Astrocyte (in vitro differentiated cells and primary cell): ENCODE data around the gene ECHS1. TPM values are rescaled to one million over a fixed set of nuclear protein-coding genes. Genes with fewer than 3 reads are reported as not detected.
"Not testable (repeated sequence)": the region's sequence is repeated elsewhere in the genome, so short reads cannot be mapped to it uniquely, and the experiment has no call there.

Source experiments
- DNase-seq: peaks from one replicate; pipeline ENCODE4 v3.0.0-alpha.2; 2010; ENCODE audit warnings: low read depth
- FAIRE-seq: peaks from 2 replicates; lab custom pipeline; 2011; peaks lifted over from hg19 to GRCh38; lab: Jason Lieb, UNC
- H2AFZ ChIP-seq: 2 replicates; pipeline ENCODE4 v1.6.0; 2012; ENCODE audit warnings: low read depth, low read length, inconsistent platforms
- H3K27ac ChIP-seq: 2 replicates; pipeline ENCODE4 v1.5.1; 2011; ENCODE audit warnings: low read depth, low read length, inconsistent platforms
- H3K27me3 ChIP-seq: 2 replicates; pipeline ENCODE4 v1.6.0; 2011; ENCODE audit warnings: low read length, inconsistent platforms; ENCODE audit not compliant: insufficient read depth
- H3K36me3 ChIP-seq: 2 replicates; pipeline ENCODE4 v1.5.1; 2011; ENCODE audit warnings: low read length, inconsistent platforms; ENCODE audit not compliant: insufficient read depth
- H3K4me1 ChIP-seq: 2 replicates; pipeline ENCODE4 v1.5.1; 2011; ENCODE audit warnings: low read length, inconsistent platforms; ENCODE audit not compliant: insufficient read depth
- H3K4me2 ChIP-seq: 2 replicates; pipeline ENCODE4 v1.6.0; 2012; ENCODE audit warnings: low read length, inconsistent platforms
- H3K4me3 ChIP-seq: 2 replicates; pipeline ENCODE4 v1.5.1; 2011; ENCODE audit warnings: low read depth, mild to moderate bottlenecking, low read length, inconsistent platforms; ENCODE audit not compliant: insufficient read depth
- H3K79me2 ChIP-seq: 2 replicates; pipeline ENCODE4 v1.6.0; 2012; ENCODE audit warnings: mild to moderate bottlenecking, low read length, inconsistent platforms; ENCODE audit not compliant: insufficient read depth
- H3K9ac ChIP-seq: 2 replicates; pipeline ENCODE4 v1.6.0; 2012; ENCODE audit warnings: mild to moderate bottlenecking, low read length, inconsistent platforms
- H3K9me3 ChIP-seq: 2 replicates; pipeline ENCODE4 v1.5.1; 2012; ENCODE audit warnings: low read depth, mild to moderate bottlenecking, low read length, inconsistent platforms; ENCODE audit not compliant: insufficient read depth
- H4K20me1 ChIP-seq: 2 replicates; pipeline ENCODE4 v1.6.0; 2012; ENCODE audit warnings: low read length, inconsistent platforms; ENCODE audit not compliant: insufficient read depth
- H3K27ac Mint-ChIP-seq: one replicate; pipeline ENCODE4 v1.8.0; 2021; ENCODE audit warnings: mild to moderate bottlenecking, mixed read lengths; ENCODE audit not compliant: unreplicated experiment
- H3K27me3 Mint-ChIP-seq: one replicate; pipeline ENCODE4 v1.8.0; 2021; ENCODE audit warnings: low read depth, mixed read lengths; ENCODE audit not compliant: unreplicated experiment
- H3K36me3 Mint-ChIP-seq: one replicate; pipeline ENCODE4 v1.8.0; 2021; ENCODE audit warnings: low read depth, mixed read lengths; ENCODE audit not compliant: unreplicated experiment
- H3K4me1 Mint-ChIP-seq: one replicate; pipeline ENCODE4 v1.8.0; 2021; ENCODE audit warnings: low read depth, mixed read lengths; ENCODE audit not compliant: unreplicated experiment
- H3K4me3 Mint-ChIP-seq: one replicate; pipeline ENCODE4 v1.8.0; 2021; ENCODE audit warnings: mild to moderate bottlenecking, moderate library complexity, mixed read lengths; ENCODE audit not compliant: unreplicated experiment
- H3K9me3 Mint-ChIP-seq: one replicate; pipeline ENCODE4 v1.8.0; 2021; ENCODE audit warnings: mild to moderate bottlenecking, mixed read lengths; ENCODE audit not compliant: unreplicated experiment
- CTCF ChIP-seq: IDR thresholded peaks from 2 replicates; pipeline ENCODE4 v1.5.1; 2011; ENCODE audit warnings: low read depth, mild to moderate bottlenecking, inconsistent platforms, low read length, moderate library complexity; ENCODE audit not compliant: insufficient read depth
- EZH2 ChIP-seq: IDR thresholded peaks from 2 replicates; pipeline ENCODE4 v1.6.1; 2012; ENCODE audit warnings: mild to moderate bottlenecking, low read length, inconsistent platforms; ENCODE audit not compliant: insufficient read depth
- total RNA-seq: library from RNA; stranded (reverse); gene quantifications from 2 replicates; pipeline ENCODE4 v1.2.1, GENCODE V29; 2021

The ECHS1 gene
- total RNA-seq, 1 donor from 2014 or later, result 90.9 TPM

DNA sequence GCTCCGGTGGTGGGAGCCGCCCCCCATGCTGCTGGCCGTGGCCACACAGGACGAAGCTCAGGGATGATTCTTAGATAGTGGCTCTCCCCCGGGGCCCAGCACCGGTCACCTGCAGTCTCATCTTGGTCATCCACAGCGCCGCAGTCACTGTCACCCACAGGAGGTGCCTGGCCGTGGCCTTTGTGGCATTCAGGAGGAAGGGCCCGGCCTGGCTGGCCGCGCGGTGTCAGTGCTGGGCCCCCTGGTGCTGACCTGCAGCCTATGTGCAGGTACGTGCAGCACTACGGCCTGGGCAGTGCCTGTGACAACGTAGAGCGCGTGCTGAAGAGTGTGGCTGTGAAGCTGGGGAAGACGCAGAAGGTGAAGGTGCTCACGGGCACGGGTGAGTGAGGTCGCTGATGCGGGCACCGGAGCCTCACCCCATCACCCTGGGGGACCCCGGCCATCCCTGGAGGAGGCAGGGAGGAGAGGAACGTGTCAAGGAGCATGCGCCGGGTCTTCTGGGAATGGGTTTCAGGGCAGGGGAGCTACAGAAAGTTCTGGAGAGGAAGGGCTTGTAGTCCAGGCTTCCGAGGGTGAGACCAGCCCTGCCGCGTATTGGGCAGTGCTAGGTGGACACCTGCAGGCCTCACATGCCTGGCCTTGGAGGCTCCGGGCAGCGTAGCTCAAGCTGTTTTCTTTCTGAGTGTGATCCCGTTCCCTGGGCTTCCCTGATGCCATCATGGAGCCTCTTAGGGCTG, 46.2 kb upstream of the ECHS1 start:
- H2AFZ ChIP-seq, result no peak overlapping the region
- H3K27me3 Mint-ChIP-seq, result no peaks in the 10 kb centered on the region
- no peaks in the 10 kb centered on the region for H3K4me1 ChIP-seq
- TF ChIP-seq CTCF (no peak), EZH2 (no peak)
- no peak overlapping the region for H3K9ac ChIP-seq
- H4K20me1 ChIP-seq, result peaks cover 53% of the 10 kb centered on the region
- no peak overlapping the region for H3K4me2 ChIP-seq
- no peak overlapping the region for H3K4me3 Mint-ChIP-seq
- H3K27me3 ChIP-seq, result no peaks in the 10 kb centered on the region
- H3K27ac ChIP-seq, result no peak overlapping the region
- H3K9me3 ChIP-seq, result no peaks in the 10 kb centered on the region
- H3K79me2 ChIP-seq, result peaks cover 9% of the 10 kb centered on the region
- no peak for FAIRE-seq
- peaks cover 8% of the 10 kb centered on the region for H3K36me3 ChIP-seq
- H3K4me1 Mint-ChIP-seq, result no peaks in the 10 kb centered on the region
- no peak for DNase-seq
- no peak overlapping the region for H3K4me3 ChIP-seq
- H3K27ac Mint-ChIP-seq, result no peak overlapping the region
- H3K36me3 Mint-ChIP-seq, result peaks cover 24% of the 10 kb centered on the region
- H3K9me3 Mint-ChIP-seq, result peaks cover 7% of the 10 kb centered on the region

GRCh38 chr10:133418289-133418993, 45.3 kb upstream of the ECHS1 start:
- Histone ChIP-seq H4K20me1 (peaks cover 53% of the 10 kb centered on the region), H3K36me3 (peaks cover 8% of the 10 kb centered on the region), H2AFZ (no peak overlapping the region), H3K4me3 (no peak overlapping the region), H3K9ac (no peak overlapping the region), H3K27me3 (no peaks in the 10 kb centered on the region), H3K9me3 (no peaks in the 10 kb centered on the region), H3K79me2 (peaks cover 11% of the 10 kb centered on the region), H3K27ac (no peak overlapping the region), H3K4me2 (no peak overlapping the region), H3K4me1 (no peaks in the 10 kb centered on the region)
- TF ChIP-seq EZH2 (no peak), CTCF (no peak)
- no peak overlapping the region for H3K27ac Mint-ChIP-seq
- H3K9me3 Mint-ChIP-seq, result peaks cover 8% of the 10 kb centered on the region
- no peak for FAIRE-seq
- H3K36me3 Mint-ChIP-seq, result peaks cover 26% of the 10 kb centered on the region
- no peaks in the 10 kb centered on the region for H3K27me3 Mint-ChIP-seq
- no peak for DNase-seq
- H3K4me1 Mint-ChIP-seq, result no peaks in the 10 kb centered on the region
- H3K4me3 Mint-ChIP-seq, result no peak overlapping the region

GRCh38 chr10:133415752-133416151, 42.6 kb upstream of the ECHS1 start:
- FAIRE-seq (no peak), DNase-seq (no peak)
- Mint-ChIP-seq H3K36me3 (peaks cover 43% of the 10 kb centered on the region), H3K4me3 (no peak overlapping the region), H3K27ac (no peak overlapping the region), H3K9me3 (peaks cover 19% of the 10 kb centered on the region), H3K27me3 (no peaks in the 10 kb centered on the region), H3K4me1 (no peaks in the 10 kb centered on the region)
- no peaks in the 10 kb centered on the region for H3K9me3 ChIP-seq
- no peak overlapping the region for H3K9ac ChIP-seq
- H3K27me3 ChIP-seq, result no peaks in the 10 kb centered on the region
- no peak overlapping the region for H3K4me2 ChIP-seq
- no peak overlapping the region for H2AFZ ChIP-seq
- H3K27ac ChIP-seq, result no peak overlapping the region
- peaks cover 34% of the 10 kb centered on the region for H3K79me2 ChIP-seq
- no peak overlapping the region for H3K4me3 ChIP-seq
- peaks cover 17% of the 10 kb centered on the region for H3K36me3 ChIP-seq
- H4K20me1 ChIP-seq, result peaks cover 46% of the 10 kb centered on the region
- H3K4me1 ChIP-seq, result no peaks in the 10 kb centered on the region
- TF ChIP-seq EZH2, result no peak
- no peak for TF ChIP-seq CTCF

DNA sequence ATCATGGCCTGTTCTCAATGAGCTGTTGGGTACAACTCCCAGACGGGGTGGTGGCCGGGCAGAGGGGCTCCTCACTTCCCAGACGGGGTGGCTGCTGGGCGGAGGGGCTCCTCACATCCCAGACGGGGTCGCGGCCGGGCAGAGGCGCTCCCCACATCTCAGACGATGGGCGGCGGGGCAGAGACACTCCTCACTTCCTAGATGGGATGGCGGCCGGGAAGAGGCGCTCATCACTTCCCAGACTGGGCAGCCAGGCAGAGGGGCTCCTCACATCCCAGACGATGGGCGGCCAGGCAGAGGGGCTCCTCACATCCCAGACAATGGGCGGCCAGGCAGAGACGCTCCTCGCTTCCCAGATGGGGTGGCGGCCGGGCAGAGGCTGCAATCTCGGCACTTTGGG, 41.2 kb upstream of the ECHS1 start:
- not testable (repeated sequence) for H3K4me2 ChIP-seq, H3K27me3 Mint-ChIP-seq, H3K4me1 ChIP-seq, H3K4me3 Mint-ChIP-seq, H3K27ac Mint-ChIP-seq, DNase-seq, H3K27ac ChIP-seq, H2AFZ ChIP-seq, H3K27me3 ChIP-seq, H3K9me3 ChIP-seq, H3K4me3 ChIP-seq, H3K9ac ChIP-seq, FAIRE-seq, H3K4me1 Mint-ChIP-seq
- peaks cover 46% of the 10 kb centered on the region for H4K20me1 ChIP-seq
- Mint-ChIP-seq H3K9me3 (peaks cover 19% of the 10 kb centered on the region), H3K36me3 (peaks cover 47% of the 10 kb centered on the region)
- peaks cover 22% of the 10 kb centered on the region for H3K36me3 ChIP-seq
- peaks cover 47% of the 10 kb centered on the region for H3K79me2 ChIP-seq
